Neural cell (in vitro differentiated cells): ENCODE data around the gene CDK5RAP2. TPM values are rescaled to one million over a fixed set of nuclear protein-coding genes. Genes with fewer than 3 reads are reported as not detected.

Source experiments
- H2AFZ ChIP-seq: fragments of 200-600, 300-800 bp; sonication (generic), shearing (Covaris generic); 2 replicates; pipeline ENCODE4 v1.6.0; 2014; ENCODE audit warnings: low read depth, mild to moderate bottlenecking, antibody characterized with exemption, low read length, moderate library complexity
- H3F3A ChIP-seq: fragments of 200-600 bp; shearing (Covaris generic); 2 replicates; pipeline ENCODE4 v1.6.1; 2016; ENCODE audit warnings: mild to moderate bottlenecking, moderate library complexity, mixed read lengths, antibody characterized with exemption, low read length; ENCODE audit not compliant: insufficient read depth, poor library complexity, severe bottlenecking
- H3K27ac ChIP-seq: fragments of 200-600, 300-800 bp; sonication (generic), shearing (Covaris generic); 2 replicates; pipeline ENCODE4 v1.5.1; 2014; ENCODE audit warnings: mild to moderate bottlenecking, low read length, moderate library complexity
- H3K27me3 ChIP-seq: fragments of 300-800, 200-600 bp; sonication (generic), shearing (Covaris generic); 2 replicates; pipeline ENCODE4 v1.6.0; 2014; ENCODE audit warnings: mild to moderate bottlenecking, low read depth, low read length, moderate library complexity; ENCODE audit not compliant: insufficient read depth
- H3K36me3 ChIP-seq: fragments of 300-800, 200-600 bp; sonication (generic), shearing (Covaris generic); 2 replicates; pipeline ENCODE4 v1.5.1; 2014; ENCODE audit warnings: mild to moderate bottlenecking, antibody characterized with exemption, low read length, moderate library complexity; ENCODE audit not compliant: insufficient read depth
- H3K4me2 ChIP-seq: fragments of 300-800, 200-600 bp; sonication (generic), shearing (Covaris generic); 2 replicates; pipeline ENCODE4 v1.6.0; 2014; ENCODE audit warnings: mild to moderate bottlenecking, low read length
- H3K4me3 ChIP-seq: fragments of 300-800, 200-600 bp; sonication (generic), shearing (Covaris generic); 2 replicates; pipeline ENCODE4 v1.5.1; 2014; ENCODE audit warnings: mild to moderate bottlenecking, low read length, moderate library complexity
- H3K79me2 ChIP-seq: fragments of 200-600 bp; shearing (Covaris generic); replicated peaks from 2 replicates; pipeline ENCODE4 v1.6.0; 2014; ENCODE audit warnings: mild to moderate bottlenecking, low read length, moderate library complexity; ENCODE audit not compliant: insufficient read depth
- H3K9ac ChIP-seq: fragments of 300-800, 200-600 bp; sonication (generic), shearing (Covaris generic); 2 replicates; pipeline ENCODE4 v1.6.1; 2016; ENCODE audit warnings: mild to moderate bottlenecking, low read length, mixed read lengths
- H3K9me2 ChIP-seq: fragments of 200-600 bp; shearing (Covaris generic); 2 replicates; pipeline ENCODE4 v1.6.1; 2016; ENCODE audit warnings: mild to moderate bottlenecking, low read length, mixed read lengths; ENCODE audit not compliant: insufficient read depth
- H3K9me3 ChIP-seq: fragments of 200-600, 300-800 bp; sonication (generic), shearing (Covaris generic); 2 replicates; pipeline ENCODE4 v1.6.1; 2016; ENCODE audit warnings: mild to moderate bottlenecking, mixed run types, low read length, moderate library complexity, mixed read lengths
- H4K20me1 ChIP-seq: fragments of 200-600 bp; shearing (Covaris generic); 2 replicates; pipeline ENCODE4 v1.6.1; 2016; ENCODE audit warnings: mild to moderate bottlenecking, mixed run types; ENCODE audit not compliant: insufficient read depth
- CTCF ChIP-seq: fragments of 450-650 bp; IDR thresholded peaks from 2 replicates; pipeline ENCODE4 v1.5.1; 2014; ENCODE audit warnings: antibody characterized with exemption, mild to moderate bottlenecking, moderate library complexity; ENCODE audit not compliant: poor library complexity, severe bottlenecking
- EP300 ChIP-seq: fragments of 450-650 bp; conservative IDR thresholded peaks from 2 replicates; pipeline ENCODE4 v1.6.1; 2014; ENCODE audit warnings: antibody characterized with exemption, mild to moderate bottlenecking, moderate library complexity; ENCODE audit not compliant: poor library complexity, severe bottlenecking
- EZH2 ChIP-seq: fragments of 200-600, 300-800 bp; shearing (Covaris generic), sonication (generic); IDR thresholded peaks from 2 replicates; pipeline ENCODE4 v1.6.1; 2014; ENCODE audit warnings: antibody characterized with exemption, low read length, borderline replicate concordance, mild to moderate bottlenecking; ENCODE audit not compliant: insufficient read depth, poor library complexity, severe bottlenecking
- MXI1 ChIP-seq: fragments of 450-650 bp; conservative IDR thresholded peaks from 2 replicates; pipeline ENCODE4 v1.6.1; 2014; ENCODE audit warnings: antibody characterized with exemption, mild to moderate bottlenecking; ENCODE audit not compliant: poor library complexity, severe bottlenecking
- POLR2AphosphoS5 ChIP-seq: IDR thresholded peaks from 2 replicates; pipeline ENCODE4 v1.6.1; 2012
- RAD21 ChIP-seq: fragments of 450-650 bp; conservative IDR thresholded peaks from 2 replicates; pipeline ENCODE4 v1.6.1; 2014; ENCODE audit warnings: antibody characterized with exemption, mild to moderate bottlenecking, moderate library complexity
- REST ChIP-seq: IDR thresholded peaks from 2 replicates; pipeline ENCODE4 v1.6.1; 2012; ENCODE audit warnings: borderline replicate concordance
- SMC3 ChIP-seq: fragments of 450-650 bp; conservative IDR thresholded peaks from 2 replicates; pipeline ENCODE4 v1.6.1; 2014; ENCODE audit warnings: antibody characterized with exemption, mild to moderate bottlenecking, moderate library complexity; ENCODE audit not compliant: poor library complexity
- TAF1 ChIP-seq: IDR thresholded peaks from 2 replicates; pipeline ENCODE4 v1.6.1; 2012; ENCODE audit warnings: low read depth
- polyA plus RNA-seq: library from polyadenylated mRNA; depleted of rRNA; stranded (reverse); fragments of >200 nt; gene quantifications from 2 replicates; pipeline ENCODE4 v1.2.3, GENCODE V29; 2014

The CDK5RAP2 gene
- polyA plus RNA-seq, 1 donor from 2014 or later, result 43.3 TPM

- H3K27ac ChIP-seq, result no peak overlapping the region
- H3K4me3 ChIP-seq, result no peak overlapping the region
- H3K9ac ChIP-seq, result no peak overlapping the region
- no peaks in the 10 kb centered on the region for H3K36me3 ChIP-seq
- H3K9me2 ChIP-seq, result no peaks in the 10 kb centered on the region
- TF ChIP-seq RAD21, result no peak
- no peak for TF ChIP-seq CTCF
- no peak for TF ChIP-seq SMC3
- no peak for TF ChIP-seq EP300
- TF ChIP-seq EZH2, result no peak
- no peak for TF ChIP-seq POLR2AphosphoS5
- TF ChIP-seq TAF1, result no peak
- TF ChIP-seq REST, result no peak
- no peak for TF ChIP-seq MXI1
- H3F3A ChIP-seq, result no peaks in the 10 kb centered on the region
- no peaks in the 10 kb centered on the region for H4K20me1 ChIP-seq
- no peaks in the 10 kb centered on the region for H3K27me3 ChIP-seq
- H3K79me2 ChIP-seq, result no peaks in the 10 kb centered on the region
- H2AFZ ChIP-seq, result no peak overlapping the region
- H3K9me3 ChIP-seq, result no peaks in the 10 kb centered on the region
- no peak overlapping the region for H3K4me2 ChIP-seq
Measured at GRCh38 chr9:120383999-120384924, 195.7 kb downstream of the CDK5RAP2 start.

DNA sequence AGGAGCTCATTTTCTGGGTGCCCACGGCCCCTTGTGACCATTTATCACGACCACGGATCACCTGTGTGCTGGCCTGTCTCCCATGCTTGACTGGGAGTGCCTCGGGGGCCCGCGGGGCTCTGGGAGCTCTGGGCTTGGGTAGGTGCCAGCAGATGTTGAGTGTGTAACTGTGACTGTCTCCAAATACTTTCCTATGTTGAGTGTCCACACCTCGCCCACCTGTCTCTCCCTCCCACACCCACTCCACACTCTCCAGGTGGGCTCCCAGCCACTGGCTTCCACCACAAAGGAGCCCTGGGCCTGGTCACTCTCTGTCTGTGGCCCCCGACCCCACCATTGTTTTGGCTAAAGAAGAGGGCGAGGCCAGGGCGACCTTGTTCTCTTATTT is 196.4 kb downstream of the CDK5RAP2 start:
- no peaks in the 10 kb centered on the region for H3K9me3 ChIP-seq

More for the DNA sequence above, 196.4 kb downstream of the CDK5RAP2 start:
- H3K36me3 ChIP-seq, result no peaks in the 10 kb centered on the region
- H3K4me2 ChIP-seq, result no peak overlapping the region
- TF ChIP-seq RAD21, result no peak
- TF ChIP-seq TAF1, result no peak
- TF ChIP-seq SMC3, result no peak
- no peak for TF ChIP-seq CTCF
- no peak for TF ChIP-seq EP300
- no peak for TF ChIP-seq REST
- no peak for TF ChIP-seq POLR2AphosphoS5
- no peak for TF ChIP-seq MXI1
- no peak for TF ChIP-seq EZH2
- no peaks in the 10 kb centered on the region for H4K20me1 ChIP-seq
- H3K4me3 ChIP-seq, result no peak overlapping the region
- H2AFZ ChIP-seq, result no peak overlapping the region
- no peaks in the 10 kb centered on the region for H3K9me2 ChIP-seq
- no peaks in the 10 kb centered on the region for H3K79me2 ChIP-seq
- H3K9ac ChIP-seq, result no peak overlapping the region
- H3K27ac ChIP-seq, result no peak overlapping the region
- no peaks in the 10 kb centered on the region for H3F3A ChIP-seq
- no peaks in the 10 kb centered on the region for H3K27me3 ChIP-seq
